GM19372 (cell line): ENCODE measurements around the gene ARMC2.

Experiments used
- ATAC-seq: cut with Tn5 transposase; IDR thresholded peaks from one replicate; pipeline ENCODE4 v1.9.1; 2021; ENCODE audit warnings: mild to moderate bottlenecking, low read depth, moderate library complexity; ENCODE audit not compliant: unreplicated experiment

The ARMC2 gene

GRCh38 chr6:108947114-108947854 is 99.1 kb downstream of the ARMC2 start:
- no peak for ATAC-seq

GRCh38 chr6:108948181-108948661 is 100.0 kb downstream of the ARMC2 start:
- no peak for ATAC-seq

- no peak for ATAC-seq
Observed at GRCh38 chr6:108951351-108951953, 103.2 kb downstream of the ARMC2 start.

GRCh38 chr6:108952776-108953486 is 104.7 kb downstream of the ARMC2 start:
- no peak for ATAC-seq

- ATAC-seq: no peak
Observed at GRCh38 chr6:108953681-108954080, 105.5 kb downstream of the ARMC2 start.

- no peak for ATAC-seq
Observed at GRCh38 chr6:108955329-108955949, 107.2 kb downstream of the ARMC2 start.

GRCh38 chr6:108957221-108957620 is 109.0 kb downstream of the ARMC2 start:
- no peak for ATAC-seq

GRCh38 chr6:108958900-108959770 is 110.9 kb downstream of the ARMC2 start:
- no peak for ATAC-seq

GRCh38 chr6:108959972-108960582 is 111.9 kb downstream of the ARMC2 start:
- no peak for ATAC-seq

- no peak for ATAC-seq
Observed at GRCh38 chr6:108960601-108961000, 112.4 kb downstream of the ARMC2 start.

GRCh38 chr6:108961077-108961476 is 112.9 kb downstream of the ARMC2 start:
- ATAC-seq: no peak

GRCh38 chr6:108961985-108962384 is 113.8 kb downstream of the ARMC2 start:
- no peak for ATAC-seq

GRCh38 chr6:108966251-108966650 is 118.0 kb downstream of the ARMC2 start:
- no peak for ATAC-seq

- ATAC-seq: no peak
Observed at GRCh38 chr6:108966855-108967755, 118.9 kb downstream of the ARMC2 start.

GRCh38 chr6:108968325-108969316 is 120.4 kb downstream of the ARMC2 start:
- ATAC-seq: no peak

- no peak for ATAC-seq
Observed at GRCh38 chr6:108969776-108970175, 121.6 kb downstream of the ARMC2 start.

GRCh38 chr6:108974201-108974600 is 126.0 kb downstream of the ARMC2 start:
- no peak for ATAC-seq
